RCC 7860 (cell line): Measurements from ENCODE around the gene ADIPOQ.
"Not testable (repeated sequence)": the region's sequence is repeated elsewhere in the genome, so short reads cannot be mapped to it uniquely, and the experiment has no call there.

ENCODE experiments used
- DNase-seq: peaks from one replicate; pipeline ENCODE4 v3.0.0-alpha.2; 2015; ENCODE audit warnings: low spot score
- FAIRE-seq: peaks from 2 replicates; lab custom pipeline; 2012; peaks lifted over from hg19 to GRCh38; lab: Jason Lieb, UNC

Gene ADIPOQ

DNA sequence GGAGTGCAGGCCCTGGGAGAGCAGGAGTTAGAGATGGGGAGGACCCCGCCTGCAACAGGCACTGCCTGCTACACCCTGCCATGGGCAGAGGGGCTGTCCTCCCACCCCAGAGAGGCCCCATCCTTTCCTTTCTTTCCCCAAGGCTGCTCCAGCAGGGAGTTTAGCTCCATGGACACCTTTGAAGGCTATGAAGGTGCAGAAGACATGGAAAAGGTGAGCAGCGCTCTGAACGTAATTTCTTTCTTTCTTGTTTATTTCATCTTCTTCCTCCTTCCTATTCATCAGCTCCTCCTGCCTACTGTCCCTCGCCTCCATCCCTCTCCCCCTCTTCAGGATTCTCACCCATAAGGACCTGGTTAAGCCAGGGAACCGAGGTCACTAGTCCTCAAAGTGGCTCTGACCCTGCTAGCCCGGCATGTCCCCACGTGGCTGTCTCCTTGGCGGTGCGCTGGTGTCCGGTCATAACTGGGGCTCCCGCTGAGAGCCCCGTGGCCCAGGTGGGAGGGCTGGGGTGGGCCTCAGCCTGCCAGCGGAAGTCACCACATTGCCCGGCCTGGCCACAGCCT, 16.0 kb upstream of the ADIPOQ start:
- FAIRE-seq (no peak), DNase-seq (no peak)

DNA sequence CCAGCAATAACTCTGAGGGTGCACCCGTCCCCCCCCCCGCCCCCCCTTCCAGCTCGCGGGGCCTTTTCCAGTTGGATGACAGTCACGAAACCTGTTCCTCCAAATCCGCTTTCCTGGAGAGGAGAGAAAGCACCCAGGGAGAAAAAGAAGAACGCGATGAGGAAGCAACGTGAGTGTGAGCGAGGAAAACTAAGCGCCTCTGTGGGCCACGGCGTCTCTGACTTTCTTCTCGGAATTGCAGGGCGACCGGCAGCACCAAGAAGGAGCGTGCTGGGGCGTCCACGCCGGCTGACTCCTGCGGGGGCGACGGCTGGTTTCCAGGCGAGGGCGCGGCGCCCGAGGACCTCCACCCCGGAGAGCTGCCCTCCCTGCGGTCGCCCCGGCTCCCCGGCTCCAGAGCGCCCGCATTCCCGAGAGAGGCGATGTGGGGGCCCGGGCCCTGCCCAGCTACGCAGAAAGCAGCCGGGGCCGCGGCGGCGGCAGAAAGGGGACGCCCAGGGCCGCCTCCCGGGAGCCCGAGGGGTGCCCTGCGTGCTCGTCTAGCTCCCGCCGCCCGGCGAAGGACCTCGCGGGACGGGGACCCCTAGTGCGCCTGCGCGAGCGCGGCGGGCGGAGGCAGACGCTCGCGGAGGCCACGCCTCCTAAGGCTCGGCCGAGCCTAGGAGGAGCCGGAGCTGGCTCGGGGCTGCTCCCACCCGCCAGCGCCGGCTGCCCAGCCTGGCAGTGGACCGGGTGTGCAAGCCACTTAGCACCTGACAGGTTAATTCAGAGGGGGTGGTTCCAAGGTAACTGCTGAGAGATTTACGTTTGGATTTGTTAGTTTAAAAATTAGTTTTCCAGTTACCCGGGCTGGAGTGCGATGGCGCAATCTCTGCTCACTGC, 15.3 kb upstream of the ADIPOQ start:
- DNase-seq = peak; percentile 70
- no peak for FAIRE-seq

DNA sequence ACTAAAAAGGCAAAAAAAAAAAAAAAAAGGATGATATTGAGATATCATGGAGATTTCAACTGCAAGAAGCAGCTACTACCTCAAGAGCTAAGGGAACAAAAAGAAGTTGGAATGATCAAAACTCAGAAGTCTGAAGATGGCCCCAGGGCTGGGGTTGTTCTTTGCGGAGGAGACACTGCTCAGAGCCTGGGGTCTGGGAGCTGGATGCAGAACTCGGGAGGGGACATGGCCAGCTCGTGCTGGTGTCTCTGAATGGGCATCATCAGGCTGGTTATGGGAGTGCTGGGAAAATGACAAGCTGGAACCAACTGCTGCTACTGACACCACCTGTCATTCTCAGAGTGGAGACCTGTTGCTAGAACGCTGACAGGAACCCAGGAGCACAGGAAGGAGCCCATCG, 14.2 kb upstream of the ADIPOQ start:
- FAIRE-seq = no peak
- no peak for DNase-seq

DNA sequence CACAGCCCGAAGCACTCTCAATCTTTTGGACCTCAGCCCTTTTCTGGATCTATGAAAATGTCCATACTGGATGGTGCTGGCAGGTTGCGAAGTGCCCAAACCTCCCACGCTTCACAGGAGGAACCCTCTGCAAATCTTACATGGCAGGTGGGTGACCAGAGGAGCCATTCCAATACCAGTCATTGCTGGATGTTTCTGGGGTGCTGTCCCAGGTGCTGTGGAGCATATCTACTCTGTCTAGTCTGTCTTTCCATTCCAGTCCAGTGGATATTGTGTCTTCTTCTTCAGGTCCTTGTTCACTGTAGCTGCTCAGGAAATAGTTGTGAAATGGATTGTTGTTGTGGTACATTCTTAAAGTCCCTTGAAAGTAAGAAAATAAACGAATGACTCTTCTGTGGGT, 10.7 kb upstream of the ADIPOQ start:
- DNase-seq (no peak), FAIRE-seq (no peak)

DNA sequence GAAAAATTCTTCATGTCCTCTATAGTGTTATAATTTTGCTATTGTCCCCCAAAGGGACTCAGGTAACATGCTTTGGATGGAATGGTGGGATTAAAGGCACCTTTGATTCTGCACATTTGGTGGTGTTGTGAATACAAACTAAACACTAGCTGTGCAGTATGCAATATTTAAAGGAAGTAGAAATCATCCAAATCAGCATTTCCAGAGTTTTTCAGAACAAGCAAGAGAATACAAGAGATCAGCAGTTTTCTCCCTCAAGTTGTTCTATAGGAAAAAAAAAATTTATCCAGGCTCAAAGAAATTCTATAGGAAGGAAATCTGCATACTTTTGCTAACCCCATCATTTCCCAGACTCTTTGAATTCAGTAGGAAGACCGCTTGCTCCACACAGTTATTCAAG, 10.2 kb upstream of the ADIPOQ start:
- FAIRE-seq = no peak
- no peak for DNase-seq

DNA sequence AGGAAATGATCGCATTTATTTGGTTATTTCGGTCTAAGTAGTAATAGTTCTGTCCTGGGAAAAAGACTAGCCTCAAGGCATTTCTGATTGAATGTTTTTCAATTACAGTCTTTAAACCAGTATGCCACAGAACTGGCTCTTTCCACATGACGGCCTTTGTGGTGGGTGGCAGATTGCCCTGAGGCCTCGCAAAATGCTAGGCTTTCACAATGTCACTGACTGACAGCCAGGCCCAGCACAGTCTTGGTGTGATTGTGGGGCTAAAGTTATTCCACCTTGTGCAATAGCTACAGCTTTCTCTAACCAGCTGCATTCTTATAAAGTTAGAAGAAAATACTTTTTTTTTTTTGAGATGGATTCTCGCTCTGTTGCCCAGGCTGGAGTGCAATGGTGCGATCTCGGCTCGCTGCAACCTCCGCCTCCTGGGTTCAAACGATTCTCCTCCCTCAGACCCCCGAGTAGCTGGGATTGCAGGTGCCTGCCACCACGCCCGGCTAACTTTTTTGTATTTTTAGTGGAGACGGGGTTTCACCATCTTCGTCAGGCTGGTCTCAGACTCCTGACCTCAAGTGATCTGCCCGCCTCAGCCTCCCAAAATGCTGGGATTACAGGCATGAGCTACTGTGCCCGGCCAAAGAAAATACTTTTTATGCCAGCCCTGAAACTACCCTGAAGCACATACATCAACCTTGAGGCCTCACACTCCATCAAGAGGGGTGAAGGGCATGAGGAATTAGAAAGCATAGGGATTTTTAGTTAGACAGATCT, 2.5 kb upstream of the ADIPOQ start:
- FAIRE-seq (no peak), DNase-seq (no peak)

DNA sequence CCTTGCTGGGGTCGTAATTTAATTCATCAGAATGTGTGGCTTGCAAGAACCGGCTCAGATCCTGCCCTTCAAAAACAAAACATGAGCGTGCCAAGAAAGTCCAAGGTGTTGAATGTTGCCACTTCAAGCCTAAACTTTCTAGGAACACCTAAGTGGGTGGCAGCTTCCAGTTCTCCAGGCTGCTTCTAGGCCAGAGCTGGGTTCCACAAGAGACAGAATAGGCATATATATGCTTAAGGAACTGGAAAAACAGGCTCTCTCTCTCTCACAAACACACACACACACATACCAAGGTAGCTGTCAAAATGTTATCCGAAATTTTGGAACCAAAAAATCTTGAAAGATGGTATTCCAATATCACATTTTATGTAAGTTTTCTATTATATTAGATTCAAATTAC, 890 bp upstream of the ADIPOQ start:
- FAIRE-seq (no peak), DNase-seq (no peak)

DNA sequence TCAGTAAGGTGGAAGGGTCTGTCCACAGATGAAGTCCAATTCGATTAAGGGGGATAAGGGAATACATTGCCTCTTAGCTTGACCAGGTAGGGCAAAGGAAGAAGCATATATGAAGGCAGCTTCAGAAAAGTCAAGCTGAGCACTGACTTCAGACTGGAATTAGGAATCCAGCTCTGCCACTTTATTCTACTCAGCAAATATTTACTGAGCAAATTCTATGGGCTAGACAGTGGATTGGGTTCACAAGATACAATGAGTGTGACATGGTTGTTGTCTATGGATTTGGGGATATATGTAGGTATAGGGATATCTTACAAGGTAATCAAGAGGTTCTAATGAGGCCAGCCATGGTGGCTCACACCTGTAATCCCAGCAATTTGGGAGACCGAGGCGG, 526 bp downstream of the ADIPOQ start:
- DNase-seq = no peak
- no peak for FAIRE-seq

DNA sequence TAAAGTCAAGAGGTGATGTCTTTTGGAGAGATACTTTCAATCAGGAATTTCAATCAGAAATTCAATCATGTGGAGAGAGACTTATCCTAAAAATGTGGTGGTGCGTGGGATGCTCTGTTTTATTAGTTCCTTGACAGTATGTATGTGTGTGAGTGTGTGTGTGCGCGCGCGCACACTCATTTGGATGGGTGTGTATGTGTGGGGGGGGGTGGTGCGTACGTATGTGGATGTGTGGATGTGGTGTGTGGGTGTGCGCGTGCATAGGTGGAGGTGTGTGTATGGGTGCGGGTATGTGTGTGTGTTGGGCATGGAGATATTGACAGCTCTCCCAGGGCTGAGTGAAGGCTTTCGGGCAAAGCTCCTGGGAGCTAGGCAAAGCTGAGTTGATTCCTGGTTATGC, 2.4 kb downstream of the ADIPOQ start:
- FAIRE-seq = no peak

DNA sequence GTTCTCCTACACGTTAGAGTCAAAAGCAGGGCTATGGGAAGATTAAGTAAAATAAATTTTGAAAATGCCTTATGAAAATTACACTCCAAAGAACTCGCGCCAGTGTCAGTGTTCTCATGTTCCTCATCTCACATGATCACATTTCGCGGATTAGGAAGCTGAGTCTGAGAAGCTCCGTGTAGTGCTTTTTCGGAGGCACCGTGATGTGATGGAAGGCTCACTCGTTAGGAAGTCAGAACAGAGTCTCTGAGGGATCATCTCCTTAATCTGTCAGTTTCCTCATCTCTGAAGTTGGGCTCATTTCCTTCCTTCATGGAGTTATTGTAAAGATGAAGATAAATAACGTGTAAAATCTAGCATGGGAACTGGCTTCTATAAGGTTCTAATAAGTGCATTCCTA, 3.2 kb downstream of the ADIPOQ start:
- DNase-seq (no peak), FAIRE-seq (no peak)

More for the DNA sequence above, 2.4 kb downstream of the ADIPOQ start:
- DNase-seq = no peak

DNA sequence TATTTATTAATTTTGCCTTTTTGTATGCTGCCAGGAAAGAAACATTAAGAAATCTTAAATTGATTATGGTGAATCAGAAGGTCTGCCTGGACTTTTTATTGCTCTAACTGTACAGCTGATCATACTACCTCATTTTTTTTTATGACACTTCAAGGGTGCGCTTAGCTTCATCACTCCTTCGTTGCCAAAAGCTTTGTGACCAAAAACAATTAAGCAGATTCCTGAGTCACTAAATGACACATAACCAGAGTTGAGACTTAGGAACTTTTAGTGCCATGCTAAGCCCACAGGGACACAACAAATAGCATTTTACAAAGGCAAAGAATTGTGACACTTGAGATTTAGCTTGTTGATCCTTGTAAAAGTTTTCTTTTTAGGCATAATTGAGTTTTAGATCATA, 4.9 kb downstream of the ADIPOQ start:
- DNase-seq = no peak
- no peak for FAIRE-seq

DNA sequence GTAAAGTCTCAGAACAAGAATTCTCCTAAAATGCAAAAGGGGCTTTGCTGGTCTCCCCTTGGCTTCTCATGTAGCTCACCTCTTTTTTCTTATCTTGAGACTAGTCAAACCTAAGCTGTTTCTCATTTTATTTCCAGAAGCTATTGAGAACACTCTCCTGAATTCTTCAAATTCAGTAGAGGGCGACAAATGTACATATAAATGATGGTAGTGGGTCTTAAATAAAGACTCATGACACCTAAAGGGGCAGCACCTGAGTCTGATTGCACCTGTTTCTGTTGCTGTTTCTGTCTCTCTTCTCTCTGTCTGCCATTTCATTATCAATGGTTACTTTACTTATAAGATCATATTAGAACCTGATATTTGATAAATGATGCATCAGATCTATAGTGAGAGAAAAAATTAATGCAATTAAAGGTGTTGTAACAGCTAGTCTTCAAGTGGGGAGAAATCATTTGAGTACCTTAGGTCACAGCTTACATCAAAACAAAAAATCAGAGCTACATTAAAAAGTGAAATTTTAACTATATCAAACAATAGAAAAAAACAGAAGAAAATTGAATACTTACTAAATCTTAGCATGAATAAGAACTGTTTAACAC, 7.0 kb downstream of the ADIPOQ start:
- peak; percentile 40 for DNase-seq
- no peak for FAIRE-seq

DNA sequence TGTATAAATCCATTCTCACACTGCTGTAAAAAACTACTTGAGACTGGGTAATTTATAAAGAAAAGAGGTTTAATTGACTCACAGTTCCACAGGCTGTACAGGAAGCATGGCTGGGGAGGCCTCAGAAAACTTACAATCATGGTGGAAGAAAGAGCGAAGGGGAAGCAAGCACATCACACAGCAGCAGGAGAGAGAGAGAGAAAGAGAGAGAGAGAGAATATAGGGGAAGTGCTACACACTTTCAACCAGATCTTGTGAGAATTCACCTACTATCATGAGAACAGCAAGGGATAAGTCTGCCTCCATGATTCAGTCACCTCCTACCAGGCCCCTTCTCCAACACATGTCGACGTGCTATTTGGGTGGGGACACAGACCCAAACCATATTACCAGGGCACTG, 9.3 kb downstream of the ADIPOQ start:
- not testable (repeated sequence) for DNase-seq, FAIRE-seq

DNA sequence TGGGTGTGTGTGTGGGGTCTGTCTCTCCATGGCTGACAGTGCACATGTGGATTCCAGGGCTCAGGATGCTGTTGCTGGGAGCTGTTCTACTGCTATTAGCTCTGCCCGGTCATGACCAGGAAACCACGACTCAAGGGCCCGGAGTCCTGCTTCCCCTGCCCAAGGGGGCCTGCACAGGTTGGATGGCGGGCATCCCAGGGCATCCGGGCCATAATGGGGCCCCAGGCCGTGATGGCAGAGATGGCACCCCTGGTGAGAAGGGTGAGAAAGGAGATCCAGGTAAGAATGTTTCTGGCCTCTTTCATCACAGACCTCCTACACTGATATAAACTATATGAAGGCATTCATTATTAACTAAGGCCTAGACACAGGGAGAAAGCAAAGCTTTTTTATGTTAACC, 10.5 kb downstream of the ADIPOQ start:
- DNase-seq = no peak
- FAIRE-seq = no peak

DNA sequence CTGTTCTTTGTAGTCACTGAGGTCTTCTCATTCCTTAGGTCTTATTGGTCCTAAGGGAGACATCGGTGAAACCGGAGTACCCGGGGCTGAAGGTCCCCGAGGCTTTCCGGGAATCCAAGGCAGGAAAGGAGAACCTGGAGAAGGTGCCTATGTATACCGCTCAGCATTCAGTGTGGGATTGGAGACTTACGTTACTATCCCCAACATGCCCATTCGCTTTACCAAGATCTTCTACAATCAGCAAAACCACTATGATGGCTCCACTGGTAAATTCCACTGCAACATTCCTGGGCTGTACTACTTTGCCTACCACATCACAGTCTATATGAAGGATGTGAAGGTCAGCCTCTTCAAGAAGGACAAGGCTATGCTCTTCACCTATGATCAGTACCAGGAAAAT, 11.6 kb downstream of the ADIPOQ start:
- FAIRE-seq (no peak), DNase-seq (no peak)

DNA sequence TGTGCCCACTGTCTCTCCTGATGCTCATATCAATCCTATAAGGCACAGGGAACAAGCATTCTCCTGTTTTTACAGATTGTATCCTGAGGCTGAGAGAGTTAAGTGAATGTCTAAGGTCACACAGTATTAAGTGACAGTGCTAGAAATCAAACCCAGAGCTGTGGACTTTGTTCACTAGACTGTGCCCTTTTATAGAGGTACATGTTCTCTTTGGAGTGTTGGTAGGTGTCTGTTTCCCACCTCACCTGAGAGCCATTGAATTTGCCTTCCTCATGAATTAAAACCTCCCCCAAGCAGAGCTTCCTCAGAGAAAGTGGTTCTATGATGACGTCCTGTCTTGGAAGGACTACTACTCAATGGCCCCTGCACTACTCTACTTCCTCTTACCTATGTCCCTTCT, 12.4 kb downstream of the ADIPOQ start:
- DNase-seq (no peak), FAIRE-seq (no peak)

DNA sequence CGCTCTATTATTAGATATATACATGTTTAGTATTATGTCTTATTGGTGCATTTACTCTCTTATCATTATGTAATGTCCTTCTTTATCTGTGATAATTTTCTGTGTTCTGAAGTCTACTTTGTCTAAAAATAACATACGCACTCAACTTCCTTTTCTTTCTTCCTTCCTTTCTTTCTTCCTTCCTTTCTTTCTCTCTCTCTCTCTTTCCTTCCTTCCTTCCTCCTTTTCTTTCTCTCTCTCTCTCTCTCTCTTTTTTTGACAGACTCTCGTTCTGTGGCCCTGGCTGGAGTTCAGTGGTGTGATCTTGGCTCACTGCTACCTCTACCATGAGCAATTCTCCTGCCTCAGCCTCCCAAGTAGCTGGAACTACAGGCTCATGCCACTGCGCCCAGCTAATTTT, 15.2 kb downstream of the ADIPOQ start:
- FAIRE-seq = no peak
- no peak for DNase-seq

DNA sequence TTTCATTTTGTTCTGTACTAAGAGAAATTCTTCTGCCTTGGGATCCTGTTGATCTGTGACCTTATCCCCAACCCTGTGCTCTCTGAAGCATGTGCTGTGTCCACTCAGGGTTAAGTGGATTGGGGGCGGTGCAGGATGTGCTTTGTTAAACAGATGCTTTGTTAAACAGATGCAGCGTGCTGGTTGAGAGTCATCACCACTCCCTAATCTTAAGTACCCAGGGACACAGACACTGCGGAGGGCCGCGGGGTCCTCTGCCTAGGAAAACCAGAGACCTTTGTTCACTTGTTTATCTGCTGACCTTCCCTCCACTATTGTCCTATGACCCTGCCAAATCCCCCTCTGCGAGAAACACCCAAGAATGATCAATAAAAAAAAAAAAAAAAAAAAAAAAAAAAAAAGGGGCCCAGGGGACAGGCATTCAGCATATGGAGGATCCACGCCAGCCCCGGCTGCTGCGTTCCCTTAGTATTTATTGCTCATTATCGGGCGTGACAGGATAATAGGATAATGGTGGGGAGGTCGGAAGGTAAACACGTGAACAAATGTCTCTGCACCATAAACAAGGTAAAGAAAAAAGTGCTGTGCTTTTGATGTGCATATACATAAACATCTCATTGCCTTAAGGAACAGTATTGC, 22.8 kb downstream of the ADIPOQ start:
- FAIRE-seq, DNase-seq: not testable (repeated sequence)

DNA sequence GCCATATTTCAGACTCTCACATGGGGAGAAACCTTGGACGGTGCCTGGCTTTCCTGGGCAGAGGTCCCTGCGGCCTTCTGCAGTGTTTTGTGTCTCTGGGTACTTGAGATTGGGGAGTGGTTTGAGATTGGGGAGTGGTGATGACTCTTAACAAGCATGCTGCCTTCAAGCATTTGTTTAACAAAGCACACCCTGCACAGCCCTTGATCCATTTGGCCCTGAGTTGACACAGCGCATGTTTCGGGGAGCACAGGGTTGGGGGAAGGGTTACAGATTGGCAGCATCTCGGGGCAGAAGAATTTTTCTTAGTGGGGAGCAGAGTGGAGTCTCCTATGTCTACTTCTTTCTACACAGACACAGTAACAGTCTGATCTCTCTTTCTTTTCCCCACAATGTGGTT, 23.6 kb downstream of the ADIPOQ start:
- DNase-seq, FAIRE-seq: not testable (repeated sequence)

DNA sequence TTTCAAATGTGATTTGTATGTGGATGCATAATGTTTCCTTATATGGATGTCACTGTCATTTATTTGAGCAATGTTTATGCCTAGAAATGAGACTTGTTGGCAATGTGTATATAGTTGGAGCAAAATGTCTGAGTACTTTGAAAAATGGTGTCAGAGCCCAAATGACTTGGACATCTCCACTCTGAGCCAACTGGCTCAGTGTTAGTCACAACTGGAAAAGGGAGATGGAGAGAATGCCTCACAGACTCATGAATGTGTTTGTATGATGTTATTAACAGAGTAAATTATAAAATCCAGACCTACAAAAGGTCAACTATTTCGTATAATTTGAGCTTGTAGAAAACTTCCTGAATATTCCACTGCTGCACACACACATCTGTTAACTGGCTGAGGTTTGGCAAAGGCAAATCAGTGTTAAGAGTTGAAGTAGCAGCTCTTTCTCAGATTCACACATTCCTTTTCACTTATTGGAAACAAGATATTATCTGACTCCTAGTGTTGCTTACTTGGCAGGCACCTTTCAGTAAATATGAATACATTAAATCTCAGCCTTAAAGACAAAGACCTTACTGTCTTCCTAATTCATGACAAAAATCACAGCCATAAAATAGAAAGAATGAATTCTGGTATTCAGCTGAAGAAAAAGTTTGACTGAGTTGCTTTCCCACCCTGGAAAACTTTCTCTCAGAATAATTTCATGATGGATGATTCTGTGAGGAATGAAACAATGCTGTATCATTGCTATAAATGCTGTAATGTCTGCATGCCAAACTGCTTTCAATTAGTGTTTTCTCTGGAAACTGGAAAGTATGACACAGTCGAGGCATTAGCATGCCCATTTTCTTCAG, 27.0 kb downstream of the ADIPOQ start:
- FAIRE-seq (no peak), DNase-seq (no peak)
